Measurements from ENCODE around the gene C9orf78. TPM values are rescaled to one million over a fixed set of nuclear protein-coding genes. Genes with fewer than 3 reads are reported as not detected.

C9orf78 gene
- total RNA-seq, 1 experiment from 2014 or later: 49.9 TPM

- no peak for DNase-seq (ENCODE audit: low read depth)
Measured at GRCh38 chr9:129845373-129845772, 10.3 kb upstream of the C9orf78 start.

GRCh38 chr9:129841071-129841470 is 6.0 kb upstream of the C9orf78 start:
- no peak for DNase-seq (ENCODE audit: low read depth)

DNA sequence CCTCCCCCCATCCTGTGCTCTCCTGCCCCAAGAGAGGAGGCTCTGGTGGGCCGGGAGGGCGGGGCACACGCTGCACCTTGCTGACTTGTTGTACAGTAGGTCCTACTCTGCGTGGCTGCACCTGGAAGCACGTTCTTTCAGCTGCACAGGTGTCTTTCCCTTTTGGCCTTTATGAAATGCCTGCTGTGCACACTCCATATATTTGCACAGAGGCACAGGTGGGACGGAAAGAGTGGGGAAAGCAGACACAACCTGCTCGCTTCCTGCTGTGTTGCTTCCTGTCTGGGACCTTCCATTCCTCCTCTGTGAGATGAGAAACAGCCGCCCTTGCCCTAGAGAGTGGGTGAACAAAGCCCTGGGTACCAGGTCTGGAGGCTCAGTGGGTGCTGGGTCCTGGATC is 5.0 kb upstream of the C9orf78 start:
- DNase-seq (ENCODE audit: low read depth): no peak

- DNase-seq (ENCODE audit: low read depth): no peak
Measured at GRCh38 chr9:129839324-129840023, 4.4 kb upstream of the C9orf78 start.

DNA sequence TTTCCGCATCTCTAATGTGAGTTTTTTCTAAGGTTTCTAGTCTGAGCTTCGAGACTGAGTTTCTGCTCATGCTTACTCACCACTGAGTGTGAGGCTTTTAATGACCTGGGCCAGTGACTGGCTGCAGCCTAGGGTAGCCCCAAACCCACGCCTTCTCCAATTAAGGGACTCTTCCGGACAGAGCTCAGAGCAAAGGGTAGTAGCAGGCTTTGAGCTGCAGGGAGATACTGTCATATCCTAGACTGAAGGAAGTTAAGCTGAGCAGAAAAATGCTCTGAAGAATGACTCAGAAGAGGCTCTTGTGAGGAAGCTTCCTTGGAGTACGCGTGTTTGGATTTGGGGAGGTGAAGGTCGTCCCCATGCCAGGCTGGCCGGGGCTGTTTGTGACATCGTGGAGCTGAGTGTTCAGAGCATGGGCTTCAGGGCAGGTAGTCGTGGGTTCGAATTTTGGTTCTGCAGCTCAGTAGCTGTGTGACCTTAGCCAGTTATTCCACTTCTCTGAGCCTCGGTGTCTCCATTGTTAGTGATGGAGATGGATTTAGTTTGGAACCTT is 3.7 kb upstream of the C9orf78 start:
- peak; percentile 92 for DNase-seq (ENCODE audit: low read depth)

DNA sequence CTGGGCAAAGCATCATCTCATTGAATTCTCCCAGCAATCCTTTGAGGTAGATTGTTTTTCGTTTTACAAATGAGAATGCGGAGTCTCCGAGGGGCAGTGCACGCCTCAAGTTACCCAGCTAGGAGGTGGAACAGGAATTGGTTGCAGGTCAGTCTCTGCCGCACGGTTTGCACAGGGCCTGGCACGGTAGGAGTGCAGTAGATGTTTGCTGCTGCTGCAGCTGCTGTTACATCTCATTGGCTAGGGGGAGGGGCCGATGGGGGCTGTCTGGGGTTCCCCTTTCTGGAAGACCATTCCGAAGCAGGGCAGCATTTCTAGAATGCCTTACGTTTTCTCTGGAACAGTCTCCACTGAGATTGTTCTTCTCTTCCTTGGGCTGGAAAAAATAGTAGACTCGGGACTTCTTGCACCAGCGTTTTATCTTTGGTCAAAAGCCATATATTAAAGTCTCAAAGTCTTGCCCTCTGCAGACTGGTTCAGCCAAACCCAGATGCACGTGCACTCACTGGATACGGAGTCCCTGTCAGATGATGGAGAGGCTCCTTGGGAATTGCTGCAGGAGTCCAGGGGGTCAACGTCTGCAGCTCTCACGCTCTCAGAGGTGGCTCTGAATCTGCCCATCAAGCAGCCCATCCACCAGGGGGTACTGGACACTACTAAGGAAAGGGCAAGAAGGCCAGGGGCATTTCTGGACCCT is 1.4 kb upstream of the C9orf78 start:
- DNase-seq (ENCODE audit: low read depth): no peak

DNA sequence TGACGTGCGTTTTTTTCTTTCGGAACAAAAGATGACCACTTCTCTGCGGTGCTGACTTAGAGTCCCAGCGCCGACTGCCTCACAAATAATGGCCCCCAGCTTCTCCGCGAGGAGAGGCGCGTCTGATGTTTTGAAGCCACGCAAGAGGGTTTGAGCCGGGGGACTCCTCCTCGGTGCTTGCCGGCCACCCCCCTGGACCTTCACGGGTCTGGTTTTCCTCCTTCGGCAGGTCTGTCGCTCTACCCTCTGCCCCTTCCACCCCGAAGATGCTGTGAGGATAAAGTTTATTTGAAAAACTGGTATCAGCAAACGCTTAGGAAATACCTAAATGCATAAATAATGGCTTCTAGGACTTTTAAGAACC is 767 bp upstream of the C9orf78 start:
- peak; percentile 61 for DNase-seq (ENCODE audit: low read depth)

- no peak for DNase-seq (ENCODE audit: low read depth)
Measured at GRCh38 chr9:129834489-129835127, 467 bp downstream of the C9orf78 start.

DNA sequence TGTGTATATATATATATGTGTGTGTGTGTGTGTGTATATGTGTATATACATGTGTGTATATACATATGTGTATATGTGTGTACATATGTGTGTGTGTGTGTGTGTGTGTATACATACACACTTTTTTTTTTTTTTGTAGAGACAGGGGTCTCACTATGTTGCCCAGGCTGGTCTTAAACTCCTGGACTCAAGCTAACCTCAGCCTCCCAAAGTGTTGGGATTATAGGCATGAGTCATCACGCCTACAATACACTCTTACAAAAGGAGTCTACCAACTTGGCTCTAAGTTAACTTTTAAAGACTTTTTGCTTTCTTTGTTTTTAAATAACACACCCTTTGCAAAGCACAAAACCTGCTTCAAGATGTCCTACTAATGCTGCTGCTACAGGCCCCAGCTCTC is 2.1 kb downstream of the C9orf78 start:
- DNase-seq (ENCODE audit: low read depth): peak; percentile 46

GRCh38 chr9:129828969-129829368 is 6.1 kb downstream of the C9orf78 start:
- no peak for DNase-seq (ENCODE audit: low read depth)

- no peak for DNase-seq (ENCODE audit: low read depth)
Measured at GRCh38 chr9:129828051-129828450, 7.0 kb downstream of the C9orf78 start.

DNA sequence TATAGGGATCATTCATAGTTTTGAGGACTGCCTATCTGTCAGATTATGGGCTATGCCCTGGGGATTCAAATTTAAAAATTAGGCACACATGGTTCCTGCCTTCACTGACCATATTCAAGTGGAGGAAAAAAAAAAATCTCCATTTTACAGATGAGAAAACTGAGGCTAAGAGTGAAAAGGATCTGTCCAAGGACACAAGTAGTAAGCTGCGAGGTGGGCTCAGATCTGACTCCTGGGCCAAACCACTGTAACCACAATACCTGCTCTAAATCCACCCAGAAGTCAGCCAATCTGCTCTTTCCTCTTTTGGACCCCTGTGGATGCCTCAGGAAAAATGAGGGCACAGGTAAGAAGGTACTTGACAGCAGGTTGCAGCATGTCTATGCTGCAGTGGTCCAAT is 8.3 kb downstream of the C9orf78 start:
- DNase-seq (ENCODE audit: low read depth): no peak

GRCh38 chr9:129826344-129826743 is 8.7 kb downstream of the C9orf78 start:
- DNase-seq (ENCODE audit: low read depth): no peak

GRCh38 chr9:129823935-129824601 is 11.0 kb downstream of the C9orf78 start, which contains the start of gene TOR1A:
TSS of gene TOR1A (minus strand) at chr9:129824136. CDS start at chr9:129824085, 51 bp downstream.
- DNase-seq (ENCODE audit: low read depth): peak; percentile 94

DNA sequence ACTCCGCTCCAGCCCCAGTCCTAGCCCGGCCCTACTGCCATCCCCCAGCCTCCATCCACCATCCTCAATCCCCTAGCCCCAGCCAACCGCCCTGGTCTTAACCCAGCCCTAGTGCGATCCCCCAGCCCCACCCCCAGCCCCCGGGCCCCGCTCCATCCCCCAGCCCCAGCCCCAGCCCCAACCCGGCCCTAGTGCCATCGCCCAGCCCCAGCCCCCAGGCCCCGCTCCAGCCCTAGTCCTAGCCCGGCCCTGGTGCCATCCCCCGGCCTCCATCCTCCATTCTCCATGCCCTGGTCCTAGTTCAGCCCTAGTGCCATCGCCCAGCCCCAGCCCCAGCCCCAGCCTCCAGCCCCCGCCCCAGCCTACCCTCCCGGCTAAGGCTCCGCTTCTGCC is 11.5 kb downstream of the C9orf78 start:
- no peak for DNase-seq (ENCODE audit: low read depth)

- peak; percentile 46 for DNase-seq (ENCODE audit: low read depth)
Measured at GRCh38 chr9:129822898-129823541, 12.1 kb downstream of the C9orf78 start.

DNA sequence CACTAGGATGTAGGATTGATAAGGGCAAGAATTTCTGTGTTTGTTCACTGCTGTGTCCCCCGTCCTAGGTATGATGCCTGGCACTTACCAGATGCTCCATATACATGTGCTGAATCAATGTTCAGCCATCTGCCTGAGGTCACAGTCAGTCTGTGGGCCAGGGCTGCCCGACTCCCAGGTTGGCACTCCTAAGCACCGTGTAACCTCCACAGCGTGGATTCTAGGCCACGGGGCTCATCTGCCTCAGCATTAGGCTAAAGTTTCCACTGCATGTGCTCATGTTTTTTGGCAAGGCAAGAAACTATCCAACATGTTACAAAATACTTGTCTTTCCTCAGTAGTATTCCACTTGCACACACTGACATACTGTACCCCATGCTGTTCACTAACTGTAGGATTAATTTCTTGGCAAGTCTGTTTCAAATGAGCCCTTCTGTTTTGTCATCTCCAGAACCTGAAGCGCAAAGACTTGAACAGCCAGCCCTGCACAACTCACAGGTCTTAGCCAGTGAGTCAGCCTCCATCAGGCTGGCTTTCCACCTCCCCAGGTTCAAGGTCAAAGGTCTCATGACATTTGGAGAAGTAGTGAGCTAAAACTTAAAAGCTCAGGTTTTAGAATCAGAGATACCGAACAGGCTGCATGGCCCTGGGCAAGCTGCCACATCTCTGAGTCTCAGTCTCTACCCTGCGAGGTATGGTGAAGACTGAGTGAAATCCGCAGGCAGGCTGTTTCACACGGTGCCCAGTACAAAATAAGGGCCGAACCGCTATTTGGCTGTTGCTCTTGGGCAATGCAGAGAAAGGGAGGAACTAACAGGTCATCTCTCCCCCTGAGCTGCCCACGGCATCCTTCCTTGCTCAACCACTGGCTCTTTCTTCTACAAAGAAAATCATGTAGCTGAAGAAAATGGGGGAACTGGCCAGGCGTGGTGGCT is 18.3 kb downstream of the C9orf78 start:
- DNase-seq (ENCODE audit: low read depth): no peak

GRCh38 chr9:129815278-129815677 is 19.8 kb downstream of the C9orf78 start:
- no peak for DNase-seq (ENCODE audit: low read depth)

GRCh38 chr9:129814432-129815223 is 20.4 kb downstream of the C9orf78 start:
- DNase-seq (ENCODE audit: low read depth): no peak

GRCh38 chr9:129813661-129814060 is 21.4 kb downstream of the C9orf78 start:
- DNase-seq (ENCODE audit: low read depth): no peak
